ENCODE measurements around the gene RASAL2. TPM values are rescaled to one million over a fixed set of nuclear protein-coding genes. Genes with fewer than 3 reads are reported as not detected.

Gene RASAL2
- total and polyA plus RNA-seq, 2 of the 4 experiments (the other 2 are of a cell fraction): 13.1 to 20.6 TPM

DNA sequence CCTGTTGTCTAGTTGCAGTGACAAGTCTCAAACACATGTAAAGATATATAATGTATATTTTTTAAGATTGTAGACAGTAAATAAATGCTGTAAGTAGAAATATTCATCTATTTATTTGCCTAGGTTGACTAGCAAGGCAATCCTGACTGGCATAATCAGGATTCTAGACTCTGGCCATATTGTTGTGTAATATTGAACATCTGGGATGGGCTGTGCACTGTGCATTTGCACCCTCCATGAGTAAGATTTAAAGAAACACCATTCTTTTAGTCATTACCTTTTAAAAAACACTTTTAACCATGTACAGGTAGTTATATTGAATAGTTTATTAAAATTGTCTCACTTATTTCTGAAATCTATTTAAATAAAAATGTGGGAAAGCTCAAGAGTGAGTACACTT, 32.4 kb downstream of the RASAL2 start:
- no peak overlapping the region for H3K56ac ChIP-seq (ENCODE audit: extremely low read depth, insufficient read depth, low read length)
- no peak overlapping the region; the same call in 1 of the 2 replicates for H3K4me2 ChIP-seq (ENCODE audit: low read depth, low read length)
- H3K4ac ChIP-seq (ENCODE audit: low read depth, low read length): no peak overlapping the region
- H3K4me3 ChIP-seq (ENCODE audit: insufficient read depth, low read depth, low read length): no peak overlapping the region
- 0 out of 2 replicates have a peak overlapping the region, but pooled peaks have one; percentile 45 for H2BK120ac ChIP-seq (ENCODE audit: low read depth, low read length)
- no peak overlapping the region for H3K9ac ChIP-seq (ENCODE audit: low read depth, low read length)
- CTCF ChIA-PET: no interaction called here
- no peak overlapping the region for H3K18ac ChIP-seq (ENCODE audit: low read depth, low read length)
- no peaks in the 10 kb centered on the region for H3K9me1 ChIP-seq (ENCODE audit: insufficient read depth, low read length)
- peaks cover 4% of the 10 kb centered on the region; the same call in 1 of the 2 replicates for H3K4me1 ChIP-seq (ENCODE audit: control insufficient read depth, insufficient read depth, low read length)
- no peak overlapping the region for H2AK9ac ChIP-seq (replicated peaks; ENCODE audit: low read depth, low read length, poor library complexity)
- no peak overlapping the region for H4K8ac ChIP-seq (ENCODE audit: low read depth in 2 of 2, low read length in 2 of 2)
- peaks cover 4 to 32% of the 10 kb centered on the region in 2 experiments; a peak in 3 of 4 replicates for H3K79me1 ChIP-seq (ENCODE audit: low read depth in 1 of 2, low read length in 2 of 2)
- no peak overlapping the region for H2BK15ac ChIP-seq (ENCODE audit: low read depth, low read length)
- H3K27me3 ChIP-seq (ENCODE audit: control insufficient read depth, insufficient read depth, low read length): no peaks in the 10 kb centered on the region
- H3K27ac ChIP-seq (ENCODE audit: insufficient read depth, low read length): no peak overlapping the region
- H3K9me3 ChIP-seq (ENCODE audit: control insufficient read depth, insufficient read depth, low read length): no peaks in the 10 kb centered on the region
- H2AFZ ChIP-seq (replicated peaks; ENCODE audit: low read length, poor library complexity): no peak overlapping the region
- intact Hi-C loops (cut with micrococcal nuclease) (no loop called here), dilution Hi-C loops (cut with HindIII; ENCODE audit: low sequenced_read_pairs, unreplicated experiment) (no loop called here), in situ Hi-C loops (cut with MboI; ENCODE audit: low sequenced_read_pairs) (no loop called here)
- no peaks in the 10 kb centered on the region for H3K36me3 ChIP-seq (ENCODE audit: control insufficient read depth, insufficient read depth, low read length)
- ATAC-seq (ENCODE audit: low read depth) (peak; percentile 28; the same call in 1 of the 2 replicates), DNase-seq (no peak)
- no peak overlapping the region for H4K91ac ChIP-seq (ENCODE audit: insufficient read depth, low read depth, low read length)
- peak overlapping the region; percentile 85 for H2BK5ac ChIP-seq (ENCODE audit: low read depth, low read length, poor library complexity, severe bottlenecking)
- TF ChIP-seq NFE2L2 (IDR thresholded peaks at IDR 0.05; ENCODE audit: low read depth, low read length): no peak
- peak; percentile 69 for TF ChIP-seq CEBPB (IDR thresholded peaks at IDR 0.05; ENCODE audit: low read depth, low read length)
- BruUV-seq (replicated peaks): no TSS peak
- H3K14ac ChIP-seq (replicated peaks; ENCODE audit: low read depth, low read length): no peak overlapping the region
- POLR2A ChIA-PET (ENCODE audit: unreplicated experiment): no interaction called here
- H2BK20ac ChIP-seq (ENCODE audit: low read depth, low read length): 0 out of 2 replicates have a peak overlapping the region, but pooled peaks have one; percentile 13
- H2AK5ac ChIP-seq (ENCODE audit: low read depth, low read length): no peak overlapping the region
- no peak overlapping the region for H4K5ac ChIP-seq (ENCODE audit: low read depth, low read length)
- H4K20me1 ChIP-seq (ENCODE audit: insufficient read depth, low read length): no peaks in the 10 kb centered on the region; the same call in 1 of the 2 replicates
- H3K23ac ChIP-seq (ENCODE audit: low read depth, low read length): no peak overlapping the region
